Skeletal muscle cell (primary cell): ENCODE measurements around the gene CDH19.

Experiments
- DNase-seq: peaks from one replicate; pipeline ENCODE4 v3.0.0-alpha.2; 2010; ENCODE audit warnings: low read depth
- H3K4me3 ChIP-seq: 2 replicates; pipeline ENCODE4 v1.5.1; 2011; ENCODE audit warnings: low read depth, mild to moderate bottlenecking, control low read depth, low read length, moderate library complexity

CDH19 gene

GRCh38 chr18:66603941-66604627 lies at the start of gene CDH19:
CDH19 (minus strand) TSS chr18:66604090; CDS start chr18:66572204, 31,886 bp downstream.
- DNase-seq: no peak
- H3K4me3 ChIP-seq: no peak within 1 kb of the TSS

- no peak for DNase-seq
These were observed 43.8 kb upstream of the CDH19 start for GRCh38 chr18:66647671-66648070.

GRCh38 chr18:66646609-66647008 lies 42.7 kb upstream of the CDH19 start:
- DNase-seq: no peak
- no peak overlapping the region for H3K4me3 ChIP-seq

More at GRCh38 chr18:66647671-66648070, 43.8 kb upstream of the CDH19 start:
- no peak overlapping the region for H3K4me3 ChIP-seq

GRCh38 chr18:66645983-66646382 lies 42.1 kb upstream of the CDH19 start:
- DNase-seq: no peak
- no peak overlapping the region for H3K4me3 ChIP-seq

GRCh38 chr18:66641056-66641455 lies 37.2 kb upstream of the CDH19 start:
- DNase-seq: no peak
- H3K4me3 ChIP-seq: no peak overlapping the region

GRCh38 chr18:66640431-66640830 lies 36.5 kb upstream of the CDH19 start:
- H3K4me3 ChIP-seq: no peak overlapping the region

GRCh38 chr18:66638856-66639629 lies 35.2 kb upstream of the CDH19 start:
- no peak for DNase-seq
- H3K4me3 ChIP-seq: no peak overlapping the region

More at GRCh38 chr18:66640431-66640830, 36.5 kb upstream of the CDH19 start:
- no peak for DNase-seq

- H3K4me3 ChIP-seq: no peak overlapping the region
- DNase-seq: no peak
These were observed 31.5 kb upstream of the CDH19 start for GRCh38 chr18:66635342-66635741.

GRCh38 chr18:66632756-66633155 lies 28.9 kb upstream of the CDH19 start:
- H3K4me3 ChIP-seq: no peak overlapping the region

GRCh38 chr18:66630831-66631230 lies 26.9 kb upstream of the CDH19 start:
- no peak overlapping the region for H3K4me3 ChIP-seq
- no peak for DNase-seq

More at GRCh38 chr18:66632756-66633155, 28.9 kb upstream of the CDH19 start:
- DNase-seq: no peak

GRCh38 chr18:66623821-66624220 lies 19.9 kb upstream of the CDH19 start:
- DNase-seq: no peak
- H3K4me3 ChIP-seq: no peak overlapping the region

GRCh38 chr18:66621816-66622576 lies 18.1 kb upstream of the CDH19 start:
- no peak for DNase-seq
- no peak overlapping the region for H3K4me3 ChIP-seq

GRCh38 chr18:66616523-66616983 lies 12.7 kb upstream of the CDH19 start:
- no peak overlapping the region for H3K4me3 ChIP-seq
- no peak for DNase-seq

- H3K4me3 ChIP-seq: no peak overlapping the region
- no peak for DNase-seq
These were observed 11.3 kb upstream of the CDH19 start for GRCh38 chr18:66615176-66615575.

GRCh38 chr18:66607632-66608031 lies 3.7 kb upstream of the CDH19 start:
- no peak overlapping the region for H3K4me3 ChIP-seq
- no peak for DNase-seq

- DNase-seq: no peak
- H3K4me3 ChIP-seq: no peak overlapping the region
These were observed 2.2 kb downstream of the CDH19 start for GRCh38 chr18:66601649-66602048.

GRCh38 chr18:66599190-66599589 lies 4.7 kb downstream of the CDH19 start:
- no peak for DNase-seq
- no peak overlapping the region for H3K4me3 ChIP-seq

GRCh38 chr18:66587430-66587829 lies 16.5 kb downstream of the CDH19 start:
- DNase-seq: no peak
- no peak overlapping the region for H3K4me3 ChIP-seq

- DNase-seq: no peak
- H3K4me3 ChIP-seq: no peak overlapping the region
These were observed 21.7 kb downstream of the CDH19 start for GRCh38 chr18:66582211-66582610.

GRCh38 chr18:66575263-66575662 lies 28.6 kb downstream of the CDH19 start:
- no peak for DNase-seq
- no peak overlapping the region for H3K4me3 ChIP-seq
